ENCODE results near the gene CRY2. TPM values are rescaled to one million over a fixed set of nuclear protein-coding genes. Genes with fewer than 3 reads are reported as not detected.

Gene CRY2
- total RNA-seq, 1 donor from 2014 or later: 8.5 TPM

GRCh38 chr11:45913514-45913913 is 66.2 kb downstream of the CRY2 start:
- TF ChIP-seq CTCF (IDR thresholded peaks at IDR 0.05; ENCODE audit: insufficient read depth, low read length, poor library complexity, severe bottlenecking): no peak

DNA sequence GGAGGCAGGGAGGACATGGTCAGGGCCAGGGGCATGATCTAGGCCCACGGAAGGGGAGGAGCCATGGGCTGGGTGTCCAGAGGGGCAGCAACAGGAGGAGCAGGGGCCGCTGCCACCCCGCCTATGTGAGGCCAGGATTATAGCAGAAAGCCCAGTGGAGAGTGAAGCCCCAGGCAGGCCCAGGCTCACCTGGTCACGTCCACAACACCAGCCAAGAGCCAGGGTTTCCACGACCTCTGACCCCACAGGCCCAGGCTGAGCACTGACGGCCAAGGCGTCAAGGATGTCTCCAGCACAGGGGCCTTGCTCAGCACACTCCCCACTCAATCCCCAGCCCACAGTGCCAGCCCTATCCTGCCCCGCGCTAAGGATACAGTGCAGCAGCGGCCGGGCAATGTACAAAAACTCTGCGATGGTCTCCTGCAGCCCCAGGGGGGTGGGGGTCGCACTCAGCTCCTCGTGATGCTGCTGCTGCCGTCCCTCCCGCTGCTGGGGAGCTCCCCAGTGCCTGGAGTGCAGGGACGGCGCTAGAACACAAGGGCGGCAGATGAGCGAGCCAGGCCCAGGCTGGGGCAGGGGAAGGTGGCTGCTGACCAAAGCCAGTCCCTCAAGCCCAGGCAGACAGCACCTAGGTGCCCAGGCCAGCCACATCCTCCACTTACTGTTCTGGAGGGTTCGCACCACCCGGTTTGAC is 66.8 kb downstream of the CRY2 start:
- H3K36me3 ChIP-seq (ENCODE audit: control insufficient read depth, insufficient read depth, low read length): peaks cover 2% of the 10 kb centered on the region
- no peak for TF ChIP-seq CTCF (IDR thresholded peaks at IDR 0.05; ENCODE audit: insufficient read depth, low read length, poor library complexity, severe bottlenecking)
- DNase-seq (ENCODE audit: low read depth): no peak
- no peak overlapping the region for H3K4me3 ChIP-seq (ENCODE audit: low read depth, low read length)
- no peaks in the 10 kb centered on the region for H3K27me3 ChIP-seq (ENCODE audit: control insufficient read depth, insufficient read depth, low read length)

More at GRCh38 chr11:45913514-45913913, 66.2 kb downstream of the CRY2 start:
- peaks cover 2% of the 10 kb centered on the region for H3K36me3 ChIP-seq (ENCODE audit: control insufficient read depth, insufficient read depth, low read length)
- DNase-seq (ENCODE audit: low read depth): no peak
- H3K27me3 ChIP-seq (ENCODE audit: control insufficient read depth, insufficient read depth, low read length): no peaks in the 10 kb centered on the region
- no peak overlapping the region for H3K4me3 ChIP-seq (ENCODE audit: low read depth, low read length)

DNA sequence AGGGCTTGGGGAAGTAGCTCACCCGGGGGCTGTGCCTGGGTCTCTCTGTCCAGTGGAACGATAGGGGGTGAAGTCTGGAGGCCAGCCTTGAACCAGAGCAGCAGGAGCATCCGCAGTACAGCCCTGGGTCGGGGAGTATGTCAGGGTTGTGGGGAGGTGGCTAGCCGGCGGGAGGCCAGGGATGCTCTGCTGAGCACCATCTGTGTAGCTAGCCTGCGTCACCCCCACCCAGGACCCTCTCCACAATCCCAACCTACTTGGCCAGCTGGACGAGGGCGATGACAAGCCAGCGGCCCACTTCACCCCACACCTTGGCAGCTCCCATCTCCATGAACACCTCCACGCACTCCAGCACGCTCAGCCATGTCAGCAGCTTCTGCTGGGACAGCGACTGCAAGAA is 68.2 kb downstream of the CRY2 start:
- no peak overlapping the region for H3K4me3 ChIP-seq (ENCODE audit: low read depth, low read length)
- H3K36me3 ChIP-seq (ENCODE audit: control insufficient read depth, insufficient read depth, low read length): peaks cover 2% of the 10 kb centered on the region
- DNase-seq (ENCODE audit: low read depth): no peak
- peaks cover 3% of the 10 kb centered on the region for H3K27me3 ChIP-seq (ENCODE audit: control insufficient read depth, insufficient read depth, low read length)
- TF ChIP-seq CTCF (IDR thresholded peaks at IDR 0.05; ENCODE audit: insufficient read depth, low read length, poor library complexity, severe bottlenecking): no peak

GRCh38 chr11:45917286-45917622 is 70.0 kb downstream of the CRY2 start:
- TF ChIP-seq CTCF (IDR thresholded peaks at IDR 0.05; ENCODE audit: insufficient read depth, low read length, poor library complexity, severe bottlenecking): no peak
- H3K36me3 ChIP-seq (ENCODE audit: control insufficient read depth, insufficient read depth, low read length): peaks cover 2% of the 10 kb centered on the region

GRCh38 chr11:45917623-45918330 is 70.5 kb downstream of the CRY2 start, which contains the start of gene PEX16:
PEX16 (minus strand) TSS chr11:45917877; CDS start chr11:45917811, 66 bp downstream.
- H3K36me3 ChIP-seq (ENCODE audit: control insufficient read depth, insufficient read depth, low read length): peaks cover 2% of the 10 kb centered on the region
- H3K4me3 ChIP-seq (ENCODE audit: low read depth, low read length): peak within 1 kb of the TSS; percentile 93
- peaks cover 20% of the 10 kb centered on the region for H3K27me3 ChIP-seq (ENCODE audit: control insufficient read depth, insufficient read depth, low read length)
- peak; percentile 98 for DNase-seq (ENCODE audit: low read depth)
- TF ChIP-seq CTCF (IDR thresholded peaks at IDR 0.05; ENCODE audit: insufficient read depth, low read length, poor library complexity, severe bottlenecking): no peak

More at GRCh38 chr11:45917286-45917622, 70.0 kb downstream of the CRY2 start:
- Histone ChIP-seq H3K4me3 (ENCODE audit: low read depth, low read length) (peak overlapping the region; percentile 93), H3K27me3 (ENCODE audit: control insufficient read depth, insufficient read depth, low read length) (peaks cover 15% of the 10 kb centered on the region)
- no peak for DNase-seq (ENCODE audit: low read depth)
